GM19438 (cell line): ENCODE data around the gene IQCC.

ENCODE experiments used
- ATAC-seq: cut with Tn5 transposase; IDR thresholded peaks from one replicate; pipeline ENCODE4 v1.9.1; 2021; ENCODE audit warnings: low read depth; ENCODE audit not compliant: unreplicated experiment

The IQCC gene

DNA sequence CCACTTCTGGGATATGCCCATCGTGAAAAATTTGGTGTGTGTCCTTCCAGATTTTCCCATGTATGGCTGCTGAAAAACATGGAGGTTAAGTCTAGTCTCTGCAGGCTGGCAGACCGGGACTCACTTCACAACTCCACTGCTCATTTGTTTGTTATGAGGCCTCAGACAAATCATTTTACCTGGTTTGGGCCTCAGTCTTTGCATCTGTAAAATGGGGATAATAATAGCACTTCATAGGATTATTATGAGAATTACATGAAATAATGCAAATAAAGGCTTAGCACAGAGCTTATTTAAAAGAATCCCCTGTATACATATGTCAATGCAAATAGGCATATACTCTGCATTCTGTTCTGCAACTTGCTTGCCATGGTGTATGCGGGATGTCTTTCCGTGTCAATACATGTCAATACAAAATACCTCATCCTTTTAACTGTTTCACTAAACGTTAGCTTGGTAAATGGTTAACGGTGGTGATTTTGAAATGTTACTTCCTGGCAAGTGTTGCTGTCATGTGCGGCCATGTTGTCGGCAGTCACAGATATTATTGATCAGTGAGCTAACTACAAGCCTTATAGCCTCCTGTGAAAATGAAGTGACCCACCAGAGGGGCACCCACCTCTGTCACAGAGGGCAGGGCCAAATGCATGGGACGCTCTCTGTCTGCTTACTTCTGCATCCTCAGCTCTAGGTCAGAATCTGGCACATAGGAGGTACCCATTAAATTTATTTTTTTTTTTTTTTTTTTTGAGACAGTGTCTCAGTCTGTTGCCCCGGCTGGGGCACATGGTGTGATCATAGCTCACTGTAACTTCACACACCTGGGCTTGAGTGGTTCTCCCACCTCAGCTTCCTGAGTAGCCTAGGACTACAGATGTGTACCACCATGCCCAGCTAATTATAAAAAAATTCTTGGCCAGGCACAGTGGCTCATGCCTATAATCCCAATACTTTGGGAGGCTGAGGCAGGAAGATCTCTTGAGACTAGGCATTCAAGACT lies 49.9 kb downstream of the IQCC start:
- no peak for ATAC-seq

DNA sequence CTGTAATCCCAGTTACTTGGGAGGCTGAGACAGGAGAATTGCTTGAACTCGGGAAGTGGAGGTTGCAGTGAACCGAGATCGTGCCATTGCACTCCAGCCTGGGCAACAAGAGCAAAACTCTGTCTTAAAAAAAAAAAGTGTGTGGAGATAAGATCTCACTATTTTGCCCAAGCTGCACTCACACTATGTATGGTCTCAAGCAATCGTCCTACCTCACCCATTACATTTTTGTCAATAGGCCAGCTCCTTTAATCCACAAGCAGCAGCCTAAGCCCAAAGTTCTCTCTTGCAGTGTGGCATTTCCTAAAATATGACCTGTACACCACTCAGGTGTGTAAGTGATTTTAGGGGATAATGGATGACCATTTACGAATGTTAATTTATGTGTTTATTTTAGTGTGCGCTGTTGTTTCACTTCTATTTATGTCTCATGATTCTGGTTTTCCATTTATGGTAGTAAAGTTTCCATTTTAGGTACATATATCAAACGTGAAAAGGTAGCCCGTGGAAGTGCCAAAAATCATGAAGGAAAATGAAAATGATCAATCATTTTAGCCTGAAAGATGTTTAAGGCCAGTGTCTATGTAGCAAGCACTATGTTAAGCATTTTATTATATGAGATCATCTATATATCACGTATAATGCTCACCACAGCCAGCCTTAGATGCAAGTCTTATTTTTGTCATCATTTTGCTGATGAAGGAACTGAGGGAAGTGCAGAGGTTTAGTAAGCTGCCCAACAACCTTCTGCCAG lies 51.2 kb downstream of the IQCC start:
- ATAC-seq, result no peak

DNA sequence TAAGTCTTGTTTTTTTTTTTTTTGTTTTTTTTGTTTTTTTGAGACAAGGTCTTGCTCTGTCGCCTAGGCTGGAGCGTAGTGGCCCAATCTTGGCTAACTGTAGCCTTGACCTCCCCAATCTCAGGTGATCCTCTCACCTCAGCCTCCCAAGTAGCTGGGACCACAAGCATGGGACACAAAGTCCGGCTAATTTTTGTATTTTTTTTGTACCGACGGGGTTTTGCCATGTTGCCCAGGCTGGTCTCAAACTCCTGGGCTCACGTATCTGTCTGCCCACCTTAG lies 51.7 kb downstream of the IQCC start:
- no peak for ATAC-seq
